ENCODE results near the gene SDC4. TPM values are rescaled to one million over a fixed set of nuclear protein-coding genes. Genes with fewer than 3 reads are reported as not detected.

Gene SDC4
- total RNA-seq, 3 donors from 2014 or later: 114 to 145 (median 122) TPM

GRCh38 chr20:45367126-45367525 lies 18.9 kb upstream of the SDC4 start:
- H3K36me3 ChIP-seq (ENCODE audit: low read depth): peaks cover 9% of the 10 kb centered on the region
- no peak overlapping the region for H3K4me3 ChIP-seq
- no peak for DNase-seq
- H3K4me1 ChIP-seq (ENCODE audit: low read depth): peaks cover 31% of the 10 kb centered on the region
- intact Hi-C loops (cut with DNase I, micrococcal nuclease): no loop called here
- no peaks in the 10 kb centered on the region for H3K9me3 ChIP-seq
- no peak for TF ChIP-seq CTCF (IDR thresholded peaks at IDR 0.05)
- ATAC-seq: no peak

DNA sequence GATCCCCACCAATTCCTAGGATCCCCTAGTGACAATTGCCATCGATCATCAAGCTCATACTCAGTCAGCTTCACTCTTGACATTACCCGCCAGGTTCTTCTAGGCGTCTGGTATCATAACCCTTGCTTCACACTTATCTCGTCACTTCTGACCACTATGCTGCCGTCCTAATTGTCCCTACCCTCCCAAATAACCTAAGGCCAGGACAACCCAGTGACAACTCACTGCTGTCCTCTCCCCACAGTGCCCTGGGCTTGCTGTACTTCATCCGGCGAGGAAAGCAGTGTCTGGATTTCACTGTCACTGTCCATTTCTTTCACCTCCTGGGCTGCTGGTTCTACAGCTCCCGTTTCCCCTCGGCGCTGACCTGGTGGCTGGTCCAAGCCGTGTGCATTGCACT lies 18.4 kb upstream of the SDC4 start:
- peaks cover 9% of the 10 kb centered on the region for H3K36me3 ChIP-seq (ENCODE audit: low read depth)
- no peak for DNase-seq
- no peaks in the 10 kb centered on the region for H3K9me3 ChIP-seq
- TF ChIP-seq CTCF (IDR thresholded peaks at IDR 0.05): no peak
- H3K4me3 ChIP-seq: no peak overlapping the region
- intact Hi-C loops (cut with DNase I, micrococcal nuclease): no loop called here
- H3K4me1 ChIP-seq (ENCODE audit: low read depth): peaks cover 31% of the 10 kb centered on the region
- no peak for ATAC-seq

DNA sequence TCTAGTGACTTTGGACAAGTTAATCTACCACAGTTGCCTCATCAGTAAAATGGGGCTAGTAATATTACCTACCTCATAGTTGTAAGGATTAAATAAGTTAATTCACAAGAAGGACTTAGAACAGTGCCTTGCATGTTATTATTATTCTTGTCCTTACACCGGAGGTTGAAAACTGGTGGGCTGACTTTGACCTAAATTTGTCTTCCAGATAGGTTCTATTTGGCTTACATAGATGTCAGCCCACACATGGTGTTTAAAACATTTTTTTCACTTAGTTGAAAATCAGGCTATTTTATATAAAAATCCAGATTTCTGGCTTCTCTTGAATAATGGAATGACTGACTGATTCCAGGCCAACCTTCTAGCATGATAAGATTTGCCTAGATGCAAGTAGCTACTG lies 18.0 kb upstream of the SDC4 start:
- H3K36me3 ChIP-seq (ENCODE audit: low read depth): peaks cover 9% of the 10 kb centered on the region
- no peaks in the 10 kb centered on the region for H3K9me3 ChIP-seq
- DNase-seq: no peak
- intact Hi-C loops (cut with DNase I, micrococcal nuclease): no loop called here
- no peak for TF ChIP-seq CTCF (IDR thresholded peaks at IDR 0.05)
- H3K4me3 ChIP-seq: no peak overlapping the region
- ATAC-seq: no peak
- peaks cover 31% of the 10 kb centered on the region for H3K4me1 ChIP-seq (ENCODE audit: low read depth)

GRCh38 chr20:45365444-45365970 lies 17.3 kb upstream of the SDC4 start:
- Histone ChIP-seq H3K9me3 (no peaks in the 10 kb centered on the region), H3K4me1 (ENCODE audit: low read depth) (peaks cover 31% of the 10 kb centered on the region), H3K36me3 (ENCODE audit: low read depth) (peaks cover 9% of the 10 kb centered on the region), H3K4me3 (no peak overlapping the region)
- intact Hi-C loops (cut with DNase I, micrococcal nuclease): no loop called here
- DNase-seq (no peak), ATAC-seq (no peak)
- no peak for TF ChIP-seq CTCF (IDR thresholded peaks at IDR 0.05)

GRCh38 chr20:45363611-45364492 lies 15.6 kb upstream of the SDC4 start:
- DNase-seq (peak in 1 of 3 donors; percentile 3), ATAC-seq (no peak)
- no peak for TF ChIP-seq CTCF (IDR thresholded peaks at IDR 0.05)
- H3K4me3 ChIP-seq: peak overlapping the region; percentile 49
- peaks cover 9% of the 10 kb centered on the region for H3K36me3 ChIP-seq (ENCODE audit: low read depth)
- peaks cover 40% of the 10 kb centered on the region for H3K4me1 ChIP-seq (ENCODE audit: low read depth)
- intact Hi-C loops (cut with DNase I, micrococcal nuclease): no loop called here
- H3K9me3 ChIP-seq: no peaks in the 10 kb centered on the region

Measured in mucosa of descending colon (tissue), 3 donors.